PFSK-1 (cell line): ENCODE measurements around the gene TRPV4.

ENCODE experiments used
- FOXP2 ChIP-seq: optimal IDR thresholded peaks from 2 replicates; pipeline ENCODE3; 2011; ENCODE audit warnings: borderline replicate concordance, control low read depth, inconsistent platforms; ENCODE audit not compliant: insufficient read depth; ENCODE audit errors: extremely low read length, extremely low read depth
- POLR2AphosphoS5 ChIP-seq: IDR thresholded peaks from 2 replicates; pipeline ENCODE4 v1.6.1; 2012; ENCODE audit warnings: low read depth, mild to moderate bottlenecking, control low read depth, low read length, moderate library complexity
- REST ChIP-seq, 2 experiments: IDR thresholded peaks; 2 replicates each; pipeline versions ENCODE4 v1.6.1 to v1.8.0; 2011 to 2012; ENCODE audit warnings: low read depth in 2 of 2, low read length in 2 of 2, control low read depth in 1 of 2, inconsistent platforms in 1 of 2, mild to moderate bottlenecking in 1 of 2, moderate library complexity in 1 of 2; ENCODE audit not compliant: insufficient read depth in 1 of 2
- SIN3A ChIP-seq: IDR thresholded peaks from 2 replicates; pipeline ENCODE4 v1.6.1; 2012; ENCODE audit warnings: mild to moderate bottlenecking, low read length, moderate library complexity, borderline replicate concordance; ENCODE audit not compliant: insufficient read depth
- TAF1 ChIP-seq: IDR thresholded peaks from 2 replicates; pipeline ENCODE4 v1.6.1; 2012; ENCODE audit warnings: low read length, control low read depth, borderline replicate concordance; ENCODE audit not compliant: insufficient read depth

TRPV4 gene

DNA sequence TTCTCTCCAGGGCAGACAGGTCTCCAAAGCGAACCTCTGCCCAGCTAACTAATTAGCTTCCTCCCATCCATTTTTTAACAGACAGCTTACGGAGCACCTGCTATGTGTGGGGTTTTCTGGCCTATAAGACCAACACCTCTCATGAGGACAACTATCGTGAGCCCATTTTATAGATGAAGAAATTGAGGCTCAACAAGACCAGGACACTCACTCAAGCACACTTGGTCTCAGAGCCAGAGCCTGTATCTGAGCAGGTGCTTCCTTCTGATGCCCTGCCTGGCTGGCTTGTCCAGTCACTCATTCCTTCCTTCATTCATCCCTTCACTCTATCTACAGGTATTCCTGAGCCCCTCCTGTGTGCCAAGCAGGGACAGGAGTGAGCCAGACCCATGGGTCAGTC is 6.1 kb downstream of the TRPV4 start:
- no peak for TF ChIP-seq REST (IDR thresholded peaks at IDR 0.05; ENCODE audit: insufficient read depth in 1 of 2, low read depth in 2 of 2, low read length in 2 of 2)
- no peak for TF ChIP-seq FOXP2
- TF ChIP-seq TAF1: no peak
- TF ChIP-seq POLR2AphosphoS5: no peak

DNA sequence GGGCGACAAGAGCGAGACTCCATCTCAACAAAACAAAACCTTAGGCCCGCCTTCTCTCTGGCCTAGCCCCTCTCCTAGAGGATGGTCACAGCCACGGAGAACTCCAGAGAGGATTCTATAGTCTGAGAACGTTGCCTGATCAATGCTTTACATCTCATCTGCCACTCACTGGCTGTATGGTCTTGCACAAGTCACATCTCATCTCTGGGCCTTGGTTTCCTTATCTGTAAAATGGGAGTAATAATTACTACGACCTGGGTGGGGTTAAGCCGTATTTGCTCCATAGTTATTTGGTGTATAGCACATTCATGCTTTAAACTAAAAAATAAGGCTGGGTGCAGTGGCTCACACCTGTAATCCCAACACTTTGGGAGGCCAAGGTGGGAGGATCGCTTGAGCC is 8.5 kb downstream of the TRPV4 start:
- TF ChIP-seq POLR2AphosphoS5 (no peak), REST (IDR thresholded peaks at IDR 0.05; ENCODE audit: insufficient read depth in 1 of 2, low read depth in 2 of 2, low read length in 2 of 2) (no peak), TAF1 (no peak), SIN3A (no peak), FOXP2 (no peak)

GRCh38 chr12:109822951-109823411 is 10.2 kb downstream of the TRPV4 start:
- TF ChIP-seq REST (IDR thresholded peaks at IDR 0.05; ENCODE audit: insufficient read depth in 1 of 2, low read depth in 2 of 2, low read length in 2 of 2): no peak
- no peak for TF ChIP-seq SIN3A
- no peak for TF ChIP-seq POLR2AphosphoS5
- no peak for TF ChIP-seq TAF1
- no peak for TF ChIP-seq FOXP2

- no peak for TF ChIP-seq POLR2AphosphoS5
- no peak for TF ChIP-seq FOXP2
- TF ChIP-seq TAF1: no peak
- no peak for TF ChIP-seq SIN3A
- no peak for TF ChIP-seq REST (IDR thresholded peaks at IDR 0.05; ENCODE audit: insufficient read depth in 1 of 2, low read depth in 2 of 2, low read length in 2 of 2)
Measured at GRCh38 chr12:109822416-109822815, 10.8 kb downstream of the TRPV4 start.

- TF ChIP-seq REST (IDR thresholded peaks at IDR 0.05; ENCODE audit: insufficient read depth in 1 of 2, low read depth in 2 of 2, low read length in 2 of 2) (no peak), TAF1 (no peak), SIN3A (no peak), POLR2AphosphoS5 (no peak), FOXP2 (no peak)
Measured at GRCh38 chr12:109821968-109822367, 11.2 kb downstream of the TRPV4 start.
